Posterior vena cava (tissue), 2 donors: ENCODE measurements around the gene NUDT7. TPM values are rescaled to one million over a fixed set of nuclear protein-coding genes. Genes with fewer than 3 reads are reported as not detected.

Source experiments
- DNase-seq: peaks from one replicate; pipeline ENCODE4 v3.0.0-alpha.2; 2020; ENCODE audit warnings: low spot score
- intact Hi-C, 2 donors: fragments of 100-400 bp; cut with DNase I; formaldehyde crosslinking; loops; one replicate each; pipeline versions ENCODE4 v1.14.1 to v1.14.2; 2022 to 2023
- long read RNA-seq, 2 donors: library from polyadenylated mRNA; unstranded; transcript quantifications; one replicate each; pipeline ENCODE4 v2.0.0, GENCODE V29; 2020 to 2021
- total RNA-seq, 2 donors: library from RNA; stranded (reverse); fragmentation: NEBNext Ultra II Directional; extraction: Animal tissue kit (Norgen Biotek cat#: 25700); gene quantifications; one replicate each; pipeline ENCODE4 v1.2.1, GENCODE V29; 2021
- donor health status: DM: yes; HTN: yes; CAD: no.
- donor health status: DM: yes; HTN: yes; CAD: no.

The NUDT7 gene
- total RNA-seq, result 1 to 10 TPM; 3.7 to 5.6 TPM
- long read RNA-seq, donor 1, partial matches to known transcripts, result 0 of 3 reads
- long read RNA-seq, donor 1, other reads (novel, unspliced or antisense), result 1 of 3 reads
- long read RNA-seq, donor 2, partial matches to known transcripts, result 0 of 4 reads
- long read RNA-seq, donor 2, other reads (novel, unspliced or antisense), result 1 of 4 reads

- intact Hi-C loops, result no loop called here
- DNase-seq, result peak; percentile 100
These were observed at the start of gene NUDT7 for GRCh38 chr16:77722309-77723107. Gene NUDT7, plus strand, starts transcription at chr16:77722514. Its CDS starts 69 bp downstream, at chr16:77722583.

DNA sequence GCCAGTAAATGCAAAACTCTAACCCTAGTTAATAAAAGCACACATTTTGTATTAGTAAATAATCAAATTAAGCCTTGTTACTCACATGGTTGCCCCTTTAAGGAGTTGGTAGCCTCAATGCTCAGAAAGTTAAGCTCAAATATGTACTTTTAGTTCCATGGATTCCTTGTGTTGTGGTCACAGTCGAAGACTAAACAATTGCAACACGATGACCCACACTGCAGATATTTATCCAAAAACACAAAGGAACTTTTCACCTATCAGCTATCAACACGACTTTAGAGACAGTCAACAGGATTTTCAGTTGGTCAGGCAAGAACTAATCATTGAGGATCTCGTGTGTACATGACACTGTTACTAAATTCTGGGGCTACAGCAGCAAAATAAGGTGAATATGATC, 47.4 kb upstream of the NUDT7 start:
- no peak for DNase-seq
- intact Hi-C loops, result loop anchor here (5.0 to 10.0 kb wide), 2 partner anchors 297 to 330 kb away; no protein-coding TSS in a partner anchor

DNA sequence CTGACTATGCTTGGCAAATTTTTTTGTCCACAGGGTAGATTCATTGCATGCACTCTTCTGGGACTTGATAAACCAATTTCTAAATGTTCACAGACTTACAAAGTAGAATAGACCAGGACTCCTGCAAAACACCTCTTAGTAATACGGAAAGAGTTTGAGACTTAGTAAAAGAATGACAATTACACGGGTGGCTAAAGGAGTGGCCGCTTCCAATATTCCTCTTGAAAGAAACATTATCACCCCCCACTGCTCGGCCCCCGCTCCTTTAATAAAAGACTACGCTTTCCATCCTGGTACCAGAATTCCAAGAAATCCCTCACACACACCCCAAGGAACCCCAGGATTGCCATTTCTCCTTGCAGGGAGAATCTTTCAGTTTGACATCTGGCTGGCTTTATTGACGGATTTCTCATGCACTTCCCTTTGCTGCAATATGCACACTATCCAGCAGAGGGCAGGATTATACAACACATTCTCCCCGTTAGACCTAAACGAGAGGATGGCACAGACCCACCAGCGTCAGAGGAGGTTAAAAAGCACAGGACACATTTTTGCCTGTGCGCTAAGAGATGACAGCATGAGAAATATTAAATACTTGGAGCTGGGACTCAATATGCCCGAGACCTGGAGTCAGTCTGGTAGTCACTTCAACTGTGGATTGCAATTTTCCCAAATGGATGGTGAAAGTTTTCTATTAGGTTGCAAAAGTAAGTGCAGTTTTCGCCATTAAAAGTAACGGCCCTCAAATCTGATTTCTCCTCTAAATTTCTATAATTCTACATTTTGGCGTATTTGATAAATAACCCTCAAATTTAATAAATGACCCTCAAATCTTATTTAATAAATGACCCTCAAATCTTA, 46.6 kb upstream of the NUDT7 start:
- no peak for DNase-seq
- intact Hi-C loops, result loop anchor here (5.0 to 10.0 kb wide), 2 partner anchors 297 to 329 kb away; no protein-coding TSS in a partner anchor

- intact Hi-C loops, result loop anchor here (5.0 to 10.0 kb wide), 2 partner anchors 295 to 328 kb away; no protein-coding TSS in a partner anchor
These were observed 45.2 kb upstream of the NUDT7 start for GRCh38 chr16:77677129-77677528.

GRCh38 chr16:77679391-77679790, 42.9 kb upstream of the NUDT7 start:
- no peak for DNase-seq
- intact Hi-C loops, result loop anchor here (5.0 to 10.0 kb wide), 2 partner anchors 293 to 325 kb away; no protein-coding TSS in a partner anchor

More at GRCh38 chr16:77677129-77677528, 45.2 kb upstream of the NUDT7 start:
- DNase-seq, result no peak

GRCh38 chr16:77679901-77680300, 42.4 kb upstream of the NUDT7 start:
- DNase-seq, result no peak
- intact Hi-C loops, result loop anchor here (5.0 to 10.0 kb wide), 3 partner anchors 292 to 535 kb away; no protein-coding TSS in a partner anchor

DNA sequence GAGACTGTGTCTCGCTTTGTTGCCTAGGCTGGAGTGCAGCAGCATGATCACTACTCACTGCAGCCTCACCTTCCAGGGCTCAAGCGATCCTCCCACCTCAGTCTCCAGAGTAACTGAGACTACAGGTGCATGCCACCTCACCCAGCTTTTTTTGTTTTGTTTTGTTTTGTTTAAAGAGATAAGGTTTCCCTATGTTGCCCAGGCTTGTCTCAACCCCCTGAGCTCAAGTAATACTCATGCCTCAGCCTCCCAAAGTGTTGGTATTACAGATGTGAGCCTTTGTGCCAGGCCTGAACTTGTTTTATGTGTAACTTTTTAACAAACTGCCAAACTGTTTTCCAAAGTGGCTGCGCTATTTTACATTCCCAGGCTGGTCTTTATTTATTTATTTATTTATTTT, 41.8 kb upstream of the NUDT7 start:
- intact Hi-C loops, result loop anchor here in 1 of 2 donors (10.0 kb wide), 1 partner anchor 534 kb away; no protein-coding TSS in a partner anchor

DNA sequence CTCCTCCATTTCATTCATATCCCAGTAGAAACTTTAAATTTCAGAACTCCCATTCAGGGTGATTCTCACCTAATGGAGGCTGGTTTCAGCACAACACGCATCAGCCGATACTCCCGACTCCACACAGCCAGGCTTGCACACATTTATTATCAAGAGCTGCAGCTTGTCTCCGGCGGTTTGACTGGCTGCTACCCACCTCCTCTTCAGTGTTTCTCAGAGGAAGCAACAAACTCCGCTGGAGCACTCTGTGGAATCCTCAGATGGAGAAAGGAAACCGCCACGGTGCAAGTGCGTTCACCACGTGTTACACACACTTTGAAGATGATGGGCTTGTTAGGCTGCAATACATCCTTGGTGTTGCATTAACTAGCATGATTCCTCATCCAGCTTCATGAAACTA, 39.7 kb upstream of the NUDT7 start:
- DNase-seq, result no peak
- intact Hi-C loops, result loop anchor here in 1 of 2 donors (10.0 kb wide), 1 partner anchor 532 kb away; no protein-coding TSS in a partner anchor

More for the DNA sequence above, 41.8 kb upstream of the NUDT7 start:
- no peak for DNase-seq

DNA sequence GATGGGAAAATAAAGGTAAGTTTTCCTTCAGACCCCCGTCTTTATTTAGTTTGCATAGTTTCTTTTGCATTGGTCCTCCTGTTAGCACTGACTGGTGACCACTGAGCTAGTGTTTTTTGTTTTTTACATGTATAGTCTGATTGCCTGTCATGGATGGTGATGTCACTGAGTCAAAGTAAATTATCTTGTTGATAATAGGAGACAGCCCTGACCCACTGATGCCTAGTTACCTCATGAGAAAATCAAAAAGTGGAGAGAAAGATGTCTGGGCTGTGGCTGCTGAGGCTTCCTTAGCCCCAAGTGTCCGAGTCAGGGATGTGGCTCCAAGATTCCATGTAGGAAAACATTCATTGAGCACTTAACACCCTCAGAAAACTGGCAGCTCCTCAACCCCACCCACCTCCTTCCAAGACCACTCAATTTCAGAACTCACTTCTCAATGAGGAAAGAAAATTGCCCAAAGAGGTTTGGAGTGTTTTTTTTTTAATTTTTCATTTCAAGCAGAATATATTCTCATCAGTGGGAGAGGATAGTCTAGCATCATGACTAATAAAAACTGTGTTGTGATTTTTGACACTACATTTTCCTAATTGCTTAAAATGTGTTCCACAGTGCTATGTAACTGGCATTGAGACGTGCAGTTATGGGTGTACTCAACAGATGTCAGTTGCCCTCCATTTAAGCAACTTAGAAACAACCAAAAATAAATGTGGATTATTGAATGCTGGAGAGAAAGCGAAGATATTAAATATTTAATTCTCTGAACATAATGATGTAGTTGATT, 38.7 kb upstream of the NUDT7 start:
- DNase-seq, result no peak
- intact Hi-C loops, result loop anchor here in 1 of 2 donors (10.0 kb wide), 1 partner anchor 531 kb away; no protein-coding TSS in a partner anchor

DNA sequence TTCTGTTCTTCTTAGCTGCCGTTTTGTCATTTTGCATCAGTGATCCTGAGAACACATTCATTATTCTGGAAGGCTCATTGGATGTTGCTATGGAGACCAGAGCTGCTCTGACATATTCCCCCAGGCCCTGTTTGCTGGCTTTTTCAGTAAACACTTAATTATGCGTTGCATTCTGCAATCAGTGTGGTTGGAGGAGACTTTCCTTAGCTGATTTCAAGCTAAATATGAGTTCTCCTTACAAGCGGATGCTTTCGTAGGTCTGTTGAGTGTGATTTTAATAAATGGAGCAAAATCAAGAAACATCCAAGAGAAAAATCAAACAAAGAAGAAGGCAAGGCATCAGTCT, 38.2 kb upstream of the NUDT7 start:
- no peak for DNase-seq
- intact Hi-C loops, result loop anchor here in 1 of 2 donors (10.0 kb wide), 1 partner anchor 531 kb away; no protein-coding TSS in a partner anchor

- DNase-seq, result no peak
- intact Hi-C loops, result loop anchor here in 1 of 2 donors (10.0 kb wide), 1 partner anchor 528 kb away; no protein-coding TSS in a partner anchor
These were observed 35.9 kb upstream of the NUDT7 start for GRCh38 chr16:77686385-77686784.

DNA sequence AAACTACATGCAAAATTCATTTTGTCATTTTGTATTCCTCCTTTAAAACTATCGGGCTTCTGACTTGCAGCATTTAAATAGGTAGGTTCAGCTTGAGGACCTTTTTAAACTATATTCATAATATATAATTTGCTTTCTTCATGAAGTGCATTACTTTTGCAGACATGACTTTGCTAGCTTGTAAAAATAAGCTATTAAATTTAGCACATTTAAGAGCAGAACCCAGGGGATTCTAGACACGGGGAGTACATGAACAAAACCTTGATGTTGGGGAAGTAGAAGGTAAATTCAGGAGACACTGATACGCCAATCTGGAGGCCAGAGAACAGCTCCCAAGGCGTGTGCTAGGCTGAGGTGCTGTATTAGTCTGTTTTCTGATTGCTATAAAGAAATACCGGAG, 32.3 kb upstream of the NUDT7 start:
- no peak for DNase-seq
- intact Hi-C loops, result loop anchor here in 1 of 2 donors (10.0 kb wide), 1 partner anchor 525 kb away; no protein-coding TSS in a partner anchor

DNA sequence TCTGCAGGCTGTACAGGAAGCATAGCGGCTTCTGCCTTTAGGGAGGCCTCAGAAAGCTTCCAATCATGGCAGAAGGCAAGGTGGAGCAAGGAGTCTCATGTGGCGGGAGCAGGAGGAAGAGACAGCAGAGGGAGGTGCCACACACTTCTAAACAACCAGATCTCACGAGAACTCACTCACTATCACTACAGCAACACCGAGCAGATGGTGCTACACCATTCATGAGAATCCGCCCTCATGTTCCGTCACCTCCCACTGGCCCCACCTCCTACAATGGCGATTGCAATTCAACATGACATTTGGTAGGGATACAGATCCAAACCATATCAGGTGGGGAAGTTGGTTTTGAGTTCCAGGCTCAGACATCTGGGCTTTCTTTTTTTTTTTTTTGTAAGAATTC, 31.9 kb upstream of the NUDT7 start:
- no peak for DNase-seq
- intact Hi-C loops, result no loop called here

GRCh38 chr16:77692612-77693011, 29.7 kb upstream of the NUDT7 start:
- intact Hi-C loops, result no loop called here

DNA sequence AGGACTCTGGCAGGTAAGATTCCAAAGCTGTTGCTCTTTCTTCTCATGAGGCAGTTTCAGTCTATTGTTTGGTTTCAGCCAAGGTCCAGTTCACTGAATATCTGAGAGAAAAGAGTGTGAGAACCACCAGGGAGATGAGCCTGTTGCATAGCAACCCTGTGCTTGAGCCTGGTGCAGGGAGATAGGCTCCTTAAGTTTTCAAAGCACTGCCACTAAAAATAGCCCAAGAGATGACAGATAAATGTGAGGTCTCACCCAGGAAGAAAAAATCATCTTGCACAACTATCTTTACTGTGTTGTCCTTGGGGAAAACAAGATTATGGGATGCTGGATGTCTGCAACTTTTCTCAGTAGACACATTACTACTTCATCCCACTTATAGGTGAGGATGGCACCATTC, 26.2 kb upstream of the NUDT7 start:
- DNase-seq, result no peak
- intact Hi-C loops, result no loop called here

More at GRCh38 chr16:77692612-77693011, 29.7 kb upstream of the NUDT7 start:
- DNase-seq, result no peak

DNA sequence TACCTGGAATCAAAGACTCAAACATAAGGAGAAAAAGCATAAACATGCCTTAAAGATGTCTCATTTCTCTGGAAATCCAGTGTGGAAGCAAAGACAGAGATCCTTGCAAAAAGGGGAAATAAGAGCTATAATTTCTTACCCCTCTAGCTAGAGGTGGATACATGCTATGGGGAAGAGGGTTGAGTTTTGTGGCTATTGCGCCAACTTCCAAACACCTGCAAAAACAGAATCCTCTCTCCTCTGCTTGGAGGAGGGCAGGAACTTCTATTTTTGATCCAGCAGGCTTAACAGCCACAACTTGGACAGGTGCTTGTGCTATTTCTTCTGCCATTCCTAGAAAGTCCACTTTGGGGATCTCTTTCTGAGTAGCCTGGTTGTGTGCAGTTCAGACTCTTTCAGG, 21.5 kb upstream of the NUDT7 start:
- intact Hi-C loops, result no loop called here
- DNase-seq, result no peak

DNA sequence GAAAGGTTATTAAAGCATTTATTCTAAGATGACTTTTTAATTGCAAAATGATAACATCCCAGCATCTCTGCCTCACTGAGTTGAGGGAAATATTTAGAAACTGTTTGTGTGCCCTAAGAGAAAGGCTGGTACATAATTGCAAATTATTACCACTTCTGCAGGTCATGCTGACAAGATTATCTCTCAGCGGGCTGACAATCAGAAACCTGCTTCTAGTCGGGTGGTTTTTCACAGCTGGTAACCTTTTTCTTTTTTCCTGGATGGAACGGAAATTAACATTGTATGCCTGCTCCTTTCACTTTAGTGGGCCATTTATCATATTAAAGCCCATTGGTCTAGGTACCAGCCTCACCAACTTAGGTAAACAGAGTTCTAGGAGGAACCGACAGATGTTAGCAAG, 17.0 kb upstream of the NUDT7 start:
- no peak for DNase-seq
- intact Hi-C loops, result no loop called here

GRCh38 chr16:77711179-77711578, 11.1 kb upstream of the NUDT7 start:
- DNase-seq, result no peak
- intact Hi-C loops, result no loop called here
